Panc1 (cell line): Measurements from ENCODE around the gene PEPD. TPM values are rescaled to one million over a fixed set of nuclear protein-coding genes. Genes with fewer than 3 reads are reported as not detected.

Experiments
- ATAC-seq: fragments of 200-7000 bp; cut with Tn5 transposase; 2 replicates; pipeline ENCODE4 v1.9.1; 2020; ENCODE audit warnings: mild to moderate bottlenecking, moderate library complexity
- BruUV-seq: library from RNA; stranded (reverse); fragments of 400-500 nt; replicated peaks from 2 replicates; lab custom pipeline; 2021; lab: Mats Ljungman, UMichigan
- CTCF ChIA-PET: fragments of 300-600 bp; sonication (Branson Sonifier 250); formaldehyde crosslinking; loops from one replicate; lab custom pipeline; 2022; ENCODE audit warnings: antibody characterized with exemption; lab: Charles Lee
- POLR2A ChIA-PET: fragments of 300-600 bp; sonication (Branson Sonifier 250); formaldehyde crosslinking; loops from one replicate; lab custom pipeline; 2022; ENCODE audit warnings: antibody characterized with exemption; lab: Charles Lee
- DNase-seq: peaks from one replicate; pipeline ENCODE4 v3.0.0-alpha.2; 2010; ENCODE audit warnings: low read depth, low spot score
- H3K27ac ChIP-seq: 2 replicates; pipeline ENCODE4 v1.5.1; 2011; ENCODE audit warnings: mild to moderate bottlenecking, low read length, inconsistent platforms
- H3K27me3 ChIP-seq: fragments of 200-500 bp; sonication (Bioruptor generic); 2 replicates; pipeline ENCODE4 v1.6.0; 2014; ENCODE audit warnings: low read length, inconsistent platforms; ENCODE audit not compliant: control insufficient read depth, insufficient read depth
- H3K36me3 ChIP-seq: fragments of 200-500 bp; sonication (Bioruptor generic); 2 replicates; pipeline ENCODE4 v1.5.1; 2014; ENCODE audit warnings: inconsistent platforms, mild to moderate bottlenecking, low read length, moderate library complexity; ENCODE audit not compliant: control insufficient read depth, insufficient read depth
- H3K4me1 ChIP-seq: 2 replicates; pipeline ENCODE4 v1.5.1; 2011; ENCODE audit warnings: inconsistent platforms, mild to moderate bottlenecking, low read length, moderate library complexity; ENCODE audit not compliant: control insufficient read depth, insufficient read depth
- H3K4me3 ChIP-seq, 2 experiments: 2 replicates each; pipeline ENCODE4 v1.5.1; 2011 to 2012; ENCODE audit warnings: low read depth in 2 of 2, low read length in 2 of 2, mild to moderate bottlenecking in 2 of 2, inconsistent platforms in 1 of 2, moderate library complexity in 1 of 2
- H3K9me3 ChIP-seq: fragments of 200-500 bp; sonication (Bioruptor generic); 2 replicates; pipeline ENCODE4 v1.5.1; 2014; ENCODE audit warnings: low read depth, mild to moderate bottlenecking, inconsistent platforms, low read length, moderate library complexity; ENCODE audit not compliant: control insufficient read depth, insufficient read depth
- CTCF ChIP-seq: fragments of 450-650 bp; IDR thresholded peaks from 2 replicates; pipeline ENCODE4 v1.5.1; 2017; ENCODE audit warnings: mild to moderate bottlenecking
- POLR2AphosphoS5 ChIP-seq: IDR thresholded peaks from 2 replicates; pipeline ENCODE4 v1.6.1; 2012; ENCODE audit warnings: mild to moderate bottlenecking, low read depth, low read length, moderate library complexity
- REST ChIP-seq, 2 experiments: IDR thresholded peaks; 2 replicates each; pipeline ENCODE4 v1.6.1; 2011 to 2012; ENCODE audit warnings: low read depth in 2 of 2, control low read depth in 1 of 2, low read length in 1 of 2, mild to moderate bottlenecking in 1 of 2, moderate library complexity in 1 of 2; ENCODE audit not compliant: insufficient read depth in 1 of 2
- SIN3A ChIP-seq: IDR thresholded peaks from 2 replicates; pipeline ENCODE4 v1.6.1; 2012; ENCODE audit warnings: low read depth, mild to moderate bottlenecking, low read length, moderate library complexity, borderline replicate concordance; ENCODE audit not compliant: insufficient read depth
- TCF7L2 ChIP-seq: IDR thresholded peaks from 2 replicates; pipeline ENCODE4 v1.6.1; 2011; ENCODE audit warnings: mild to moderate bottlenecking, low read depth, low read length, inconsistent platforms
- in situ Hi-C: cut with HindIII; loops from 2 replicates; pipeline ENCODE4 v1.10.0; 2016; ENCODE audit warnings: low sequenced_read_pairs, low pct_unique_long_range_greater_than_20kb
- intact Hi-C: fragments of 100-400 bp; cut with micrococcal nuclease; formaldehyde crosslinking; loops from one replicate; pipeline ENCODE4 v1.10.0; 2022; ENCODE audit not compliant: unreplicated experiment
- total RNA-seq: library from RNA; stranded (reverse); gene quantifications from one replicate; pipeline ENCODE4 v1.2.1, GENCODE V29; 2021; ENCODE audit not compliant: unreplicated experiment

Gene PEPD
- total RNA-seq, 1 experiment from 2014 or later = 102 TPM

DNA sequence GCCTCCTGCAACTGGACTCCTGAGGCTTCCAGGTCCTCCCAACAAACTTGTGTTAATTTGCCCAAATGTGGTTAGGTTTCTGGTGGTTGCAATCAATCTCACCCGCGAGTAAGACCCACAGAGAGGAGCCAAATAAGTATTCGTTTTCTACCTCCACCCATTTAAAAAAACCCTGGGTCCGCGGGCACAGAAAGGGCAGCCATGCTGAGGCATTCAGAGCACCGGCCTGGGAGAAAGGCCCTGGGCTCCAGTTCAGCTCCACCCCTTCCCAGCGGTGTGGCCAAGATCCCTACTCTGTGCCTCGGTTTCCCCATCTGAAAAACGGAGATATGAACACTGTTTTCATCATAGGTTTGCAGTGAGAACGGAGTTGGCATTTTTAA, 56.9 kb downstream of the PEPD start:
- ChIA-PET CTCF (no interaction called here), POLR2A (no interaction called here)
- no peak overlapping the region for H3K27ac ChIP-seq
- no TSS peak for BruUV-seq
- no peaks in the 10 kb centered on the region for H3K36me3 ChIP-seq
- ATAC-seq = no peak
- no peaks in the 10 kb centered on the region for H3K9me3 ChIP-seq
- H3K4me3 ChIP-seq = no peak overlapping the region
- DNase-seq = no peak
- no peaks in the 10 kb centered on the region for H3K27me3 ChIP-seq
- TF ChIP-seq POLR2AphosphoS5 (no peak), REST (IDR thresholded peaks at IDR 0.05; ENCODE audit: insufficient read depth in 1 of 2, low read depth in 2 of 2, low read length in 1 of 2) (no peak), TCF7L2 (no peak)
- intact Hi-C loops (no loop called here), in situ Hi-C loops (no loop called here)
- H3K4me1 ChIP-seq = no peaks in the 10 kb centered on the region

DNA sequence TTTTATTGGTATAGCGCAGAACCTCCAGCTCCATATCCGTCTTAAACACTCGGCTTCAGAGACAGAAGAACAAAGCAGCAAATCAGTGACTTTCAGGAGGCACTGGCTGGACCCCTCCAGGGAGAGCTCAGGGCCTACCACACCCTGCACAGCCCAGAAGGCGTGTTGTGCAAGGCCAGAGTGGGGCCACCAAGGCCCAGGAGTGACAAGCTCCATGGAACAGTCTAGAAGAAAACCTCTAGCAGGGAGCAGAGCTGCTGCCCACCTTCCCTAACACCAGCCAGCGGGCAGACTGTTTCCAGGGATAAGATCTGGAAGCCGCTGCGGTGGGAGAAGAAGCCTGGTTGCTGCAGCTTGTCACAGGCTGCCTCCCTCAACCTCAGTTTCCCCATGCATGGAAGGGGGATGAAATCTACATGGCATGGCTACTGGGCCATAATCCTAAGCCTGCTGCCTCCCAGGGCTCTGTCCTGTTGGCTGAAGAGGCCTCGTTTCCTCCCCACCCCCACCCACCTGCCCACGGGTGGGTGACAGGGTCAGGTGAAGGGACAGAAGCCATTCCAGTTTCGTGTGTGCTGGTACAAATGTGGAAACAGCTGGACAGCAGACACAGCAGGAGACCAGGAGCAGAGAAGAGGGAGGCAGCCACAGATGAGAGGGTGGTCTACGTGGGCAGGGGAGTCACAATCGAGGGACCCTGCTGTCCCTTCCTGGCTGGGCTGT, 57.4 kb downstream of the PEPD start:
- CTCF ChIA-PET = no interaction called here
- no peak for TF ChIP-seq CTCF
- TF ChIP-seq POLR2AphosphoS5 = no peak
- no peak for TF ChIP-seq SIN3A
- no peak for TF ChIP-seq TCF7L2
- TF ChIP-seq REST (IDR thresholded peaks at IDR 0.05; ENCODE audit: insufficient read depth in 1 of 2, low read depth in 2 of 2, low read length in 1 of 2) = no peak
- no TSS peak for BruUV-seq
- POLR2A ChIA-PET = no interaction called here
- Histone ChIP-seq H3K4me3 (no peak overlapping the region), H3K9me3 (no peaks in the 10 kb centered on the region), H3K27ac (no peak overlapping the region), H3K36me3 (no peaks in the 10 kb centered on the region), H3K27me3 (no peaks in the 10 kb centered on the region), H3K4me1 (no peaks in the 10 kb centered on the region)
- in situ Hi-C loops (no loop called here), intact Hi-C loops (no loop called here)
- no peak for DNase-seq
- no peak for ATAC-seq
